Measurements from ENCODE around the gene AQP12B.

DNA sequence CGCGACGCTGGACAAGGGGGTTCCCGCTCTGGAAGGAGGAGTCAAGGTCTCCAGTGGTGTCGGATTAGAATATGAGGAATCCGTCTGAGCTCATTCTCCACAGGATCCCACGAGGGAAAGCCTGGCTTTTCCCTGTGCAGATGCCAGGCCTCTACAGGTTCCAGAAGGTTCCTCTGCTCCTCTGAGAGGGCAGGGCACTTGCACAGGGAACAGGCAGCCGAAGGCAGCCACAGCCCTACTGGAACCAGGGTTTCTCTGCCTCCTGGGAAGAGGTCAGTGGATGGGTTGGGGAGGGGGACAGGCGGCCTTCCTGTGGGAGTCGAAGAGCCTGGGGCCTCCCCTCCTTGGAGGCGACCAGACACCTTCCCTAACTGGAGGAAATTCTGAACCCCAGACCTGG, 7.3 kb upstream of the AQP12B start:
- TF ChIP-seq JUND (CRISPR knock-in tag; IDR thresholded peaks at IDR 0.05): no peak
- TF ChIP-seq, protein P1, sequence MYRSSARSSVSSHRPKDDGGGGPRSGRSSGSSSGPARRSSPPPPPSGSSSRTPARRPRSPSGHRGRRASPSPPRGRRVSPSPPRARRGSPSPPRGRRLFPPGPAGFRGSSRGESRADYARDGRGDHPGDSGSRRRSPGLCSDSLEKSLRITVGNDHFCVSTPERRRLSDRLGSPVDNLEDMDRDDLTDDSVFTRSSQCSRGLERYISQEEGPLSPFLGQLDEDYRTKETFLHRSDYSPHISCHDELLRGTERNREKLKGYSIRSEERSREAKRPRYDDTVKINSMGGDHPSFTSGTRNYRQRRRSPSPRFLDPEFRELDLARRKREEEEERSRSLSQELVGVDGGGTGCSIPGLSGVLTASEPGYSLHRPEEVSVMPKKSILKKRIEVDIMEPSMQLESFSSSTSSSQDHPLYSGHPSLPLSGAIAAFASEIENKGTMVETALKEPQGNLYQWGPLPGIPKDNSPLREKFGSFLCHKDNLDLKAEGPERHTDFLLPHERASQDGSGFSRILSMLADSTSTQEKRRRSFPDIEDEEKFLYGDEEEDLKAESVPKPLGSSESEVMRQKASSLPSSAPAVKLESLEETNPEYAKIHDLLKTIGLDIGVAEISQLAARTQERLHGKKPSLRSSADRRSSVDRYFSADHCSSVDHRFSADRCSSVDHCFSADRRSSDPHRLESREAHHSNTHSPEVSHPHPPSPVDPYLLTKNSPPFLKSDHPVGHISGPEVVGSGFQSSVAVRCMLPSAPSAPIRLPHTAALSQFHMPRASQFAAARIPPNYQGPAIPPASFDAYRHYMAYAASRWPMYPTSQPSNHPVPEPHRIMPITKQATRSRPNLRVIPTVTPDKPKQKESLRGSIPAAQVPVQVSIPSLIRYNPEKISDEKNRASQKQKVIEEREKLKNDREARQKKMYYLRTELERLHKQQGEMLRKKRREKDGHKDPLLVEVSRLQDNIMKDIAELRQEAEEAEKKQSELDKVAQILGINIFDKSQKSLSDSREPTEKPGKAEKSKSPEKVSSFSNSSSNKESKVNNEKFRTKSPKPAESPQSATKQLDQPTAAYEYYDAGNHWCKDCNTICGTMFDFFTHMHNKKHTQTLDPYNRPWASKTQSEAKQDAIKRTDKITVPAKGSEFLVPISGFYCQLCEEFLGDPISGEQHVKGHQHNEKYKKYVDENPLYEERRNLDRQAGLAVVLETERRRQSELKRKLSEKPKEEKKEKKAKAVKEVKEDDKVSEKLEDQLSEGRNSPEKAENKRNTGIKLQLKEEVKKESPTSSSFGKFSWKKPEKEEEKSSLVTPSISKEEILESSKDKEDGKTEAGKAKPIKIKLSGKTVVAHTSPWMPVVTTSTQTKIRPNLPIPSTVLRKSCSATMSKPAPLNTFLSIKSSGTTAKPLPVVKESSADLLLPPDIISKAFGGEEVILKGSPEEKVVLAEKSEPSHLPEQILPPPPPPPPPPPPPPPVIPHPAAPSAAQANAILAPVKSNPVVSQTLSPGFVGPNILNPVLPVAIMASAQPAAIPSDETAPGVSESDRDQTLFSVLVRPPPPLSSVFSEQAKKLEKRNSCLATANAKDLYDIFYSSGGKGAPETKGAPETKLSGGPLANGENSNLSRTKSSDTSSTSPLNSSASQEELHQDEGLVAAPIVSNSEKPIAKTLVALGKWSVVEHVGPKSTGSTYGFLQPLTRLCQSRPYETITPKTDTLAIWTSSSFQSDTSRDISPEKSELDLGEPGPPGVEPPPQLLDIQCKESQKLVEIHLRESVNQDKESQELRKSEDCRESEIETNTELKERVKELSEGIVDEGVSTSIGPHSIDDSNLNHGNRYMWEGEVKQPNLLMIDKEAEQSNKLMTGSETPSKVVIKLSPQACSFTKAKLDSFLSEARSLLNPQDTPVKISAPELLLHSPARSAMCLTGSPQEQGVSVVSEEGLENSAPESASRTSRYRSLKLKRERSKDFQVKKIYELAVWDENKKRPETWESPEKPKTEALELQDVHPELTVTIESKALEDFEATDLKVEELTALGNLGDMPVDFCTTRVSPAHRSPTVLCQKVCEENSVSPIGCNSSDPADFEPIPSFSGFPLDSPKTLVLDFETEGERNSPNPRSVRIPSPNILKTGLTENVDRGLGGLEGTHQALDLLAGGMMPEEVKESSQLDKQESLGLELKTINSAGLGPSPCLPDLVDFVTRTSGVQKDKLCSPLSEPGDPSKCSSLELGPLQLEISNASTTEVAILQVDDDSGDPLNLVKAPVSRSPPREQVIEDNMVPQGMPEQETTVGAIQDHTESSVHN (CRISPR knock-in tag; IDR thresholded peaks at IDR 0.05): no peak
- TF ChIP-seq, protein P2, sequence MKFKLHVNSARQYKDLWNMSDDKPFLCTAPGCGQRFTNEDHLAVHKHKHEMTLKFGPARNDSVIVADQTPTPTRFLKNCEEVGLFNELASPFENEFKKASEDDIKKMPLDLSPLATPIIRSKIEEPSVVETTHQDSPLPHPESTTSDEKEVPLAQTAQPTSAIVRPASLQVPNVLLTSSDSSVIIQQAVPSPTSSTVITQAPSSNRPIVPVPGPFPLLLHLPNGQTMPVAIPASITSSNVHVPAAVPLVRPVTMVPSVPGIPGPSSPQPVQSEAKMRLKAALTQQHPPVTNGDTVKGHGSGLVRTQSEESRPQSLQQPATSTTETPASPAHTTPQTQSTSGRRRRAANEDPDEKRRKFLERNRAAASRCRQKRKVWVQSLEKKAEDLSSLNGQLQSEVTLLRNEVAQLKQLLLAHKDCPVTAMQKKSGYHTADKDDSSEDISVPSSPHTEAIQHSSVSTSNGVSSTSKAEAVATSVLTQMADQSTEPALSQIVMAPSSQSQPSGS (CRISPR knock-in tag; IDR thresholded peaks at IDR 0.05): no peak
- no peak for TF ChIP-seq EP300 (IDR thresholded peaks at IDR 0.05; ENCODE audit: low read depth in 2 of 2, low read length in 2 of 2)
- no peak for TF ChIP-seq EP300 (CRISPR knock-in tag; IDR thresholded peaks at IDR 0.05; ENCODE audit: borderline replicate concordance)
- TF ChIP-seq ZNF484 (CRISPR knock-in tag; IDR thresholded peaks at IDR 0.05; ENCODE audit: borderline replicate concordance, low read depth): no peak
- TF ChIP-seq, protein P3, sequence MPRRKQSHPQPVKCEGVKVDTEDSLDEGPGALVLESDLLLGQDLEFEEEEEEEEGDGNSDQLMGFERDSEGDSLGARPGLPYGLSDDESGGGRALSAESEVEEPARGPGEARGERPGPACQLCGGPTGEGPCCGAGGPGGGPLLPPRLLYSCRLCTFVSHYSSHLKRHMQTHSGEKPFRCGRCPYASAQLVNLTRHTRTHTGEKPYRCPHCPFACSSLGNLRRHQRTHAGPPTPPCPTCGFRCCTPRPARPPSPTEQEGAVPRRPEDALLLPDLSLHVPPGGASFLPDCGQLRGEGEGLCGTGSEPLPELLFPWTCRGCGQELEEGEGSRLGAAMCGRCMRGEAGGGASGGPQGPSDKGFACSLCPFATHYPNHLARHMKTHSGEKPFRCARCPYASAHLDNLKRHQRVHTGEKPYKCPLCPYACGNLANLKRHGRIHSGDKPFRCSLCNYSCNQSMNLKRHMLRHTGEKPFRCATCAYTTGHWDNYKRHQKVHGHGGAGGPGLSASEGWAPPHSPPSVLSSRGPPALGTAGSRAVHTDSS (CRISPR knock-in tag; conservative IDR thresholded peaks at IDR 0.05): no peak
- TF ChIP-seq CBFB (CRISPR knock-in tag; IDR thresholded peaks at IDR 0.05): no peak
- TF ChIP-seq, protein P4, sequence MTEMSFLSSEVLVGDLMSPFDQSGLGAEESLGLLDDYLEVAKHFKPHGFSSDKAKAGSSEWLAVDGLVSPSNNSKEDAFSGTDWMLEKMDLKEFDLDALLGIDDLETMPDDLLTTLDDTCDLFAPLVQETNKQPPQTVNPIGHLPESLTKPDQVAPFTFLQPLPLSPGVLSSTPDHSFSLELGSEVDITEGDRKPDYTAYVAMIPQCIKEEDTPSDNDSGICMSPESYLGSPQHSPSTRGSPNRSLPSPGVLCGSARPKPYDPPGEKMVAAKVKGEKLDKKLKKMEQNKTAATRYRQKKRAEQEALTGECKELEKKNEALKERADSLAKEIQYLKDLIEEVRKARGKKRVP (CRISPR knock-in tag; IDR thresholded peaks at IDR 0.05): no peak
- TF ChIP-seq, protein P5, sequence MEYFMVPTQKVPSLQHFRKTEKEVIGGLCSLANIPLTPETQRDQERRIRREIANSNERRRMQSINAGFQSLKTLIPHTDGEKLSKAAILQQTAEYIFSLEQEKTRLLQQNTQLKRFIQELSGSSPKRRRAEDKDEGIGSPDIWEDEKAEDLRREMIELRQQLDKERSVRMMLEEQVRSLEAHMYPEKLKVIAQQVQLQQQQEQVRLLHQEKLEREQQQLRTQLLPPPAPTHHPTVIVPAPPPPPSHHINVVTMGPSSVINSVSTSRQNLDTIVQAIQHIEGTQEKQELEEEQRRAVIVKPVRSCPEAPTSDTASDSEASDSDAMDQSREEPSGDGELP (IDR thresholded peaks at IDR 0.05; ENCODE audit: borderline replicate concordance, low read depth): no peak
- TF ChIP-seq ZNF317 (CRISPR knock-in tag; IDR thresholded peaks at IDR 0.05): no peak
- TF ChIP-seq ZNF33B (CRISPR knock-in tag; IDR thresholded peaks at IDR 0.05): no peak
- no peak for TF ChIP-seq TAF15 (IDR thresholded peaks at IDR 0.05; ENCODE audit: low read depth, low read length, poor library complexity, severe bottlenecking)
- no peak for TF ChIP-seq NPAS2 (CRISPR knock-in tag; IDR thresholded peaks at IDR 0.05; ENCODE audit: borderline replicate concordance)
- TF ChIP-seq CEBPB (IDR thresholded peaks at IDR 0.05; ENCODE audit: borderline replicate concordance, low read depth, low read length): no peak

All from HepG2 (cell line).